Kidney (tissue), 14 donors: ENCODE results near the gene PLXNB3. TPM values are rescaled to one million over a fixed set of nuclear protein-coding genes. Genes with fewer than 3 reads are reported as not detected.
A peak's percentile ranks its signal among the peaks of the same experiment; 100 is the strongest.

Experiments used
- DNase-seq, 5 donors: peaks; one replicate each; pipeline ENCODE4 v3.0.0-alpha.2; 2013 to 2020
- FAIRE-seq: peaks from 2 replicates; lab custom pipeline; 2012; peaks lifted over from hg19 to GRCh38; lab: Jason Lieb, UNC
- H3K27ac ChIP-seq, 2 donors: one replicate each; pipeline ENCODE4 v1.7.0; 2013; ENCODE audit warnings: low read depth in 2 of 2, low read length in 2 of 2, inconsistent platforms in 1 of 2
- H3K27me3 ChIP-seq: one replicate; pipeline ENCODE4 v1.7.1; 2013; ENCODE audit warnings: low read length, inconsistent platforms; ENCODE audit not compliant: control insufficient read depth, insufficient read depth
- H3K36me3 ChIP-seq, 3 donors: one replicate each; pipeline versions ENCODE4 v1.7.0 to v1.7.1; 2013; ENCODE audit warnings: low read length in 3 of 3, control low read depth in 1 of 3, inconsistent platforms in 1 of 3; ENCODE audit not compliant: insufficient read depth in 3 of 3, control insufficient read depth in 2 of 3
- H3K4me1 ChIP-seq, 3 donors: one replicate each; pipeline versions ENCODE4 v1.7.0 to v1.7.1; 2013; ENCODE audit warnings: low read length in 3 of 3, inconsistent platforms in 1 of 3, low read depth in 1 of 3; ENCODE audit not compliant: control insufficient read depth in 2 of 3, insufficient read depth in 2 of 3
- H3K4me3 ChIP-seq, 3 donors: one replicate each; pipeline versions ENCODE4 v1.7.0 to v1.8.1; 2013; ENCODE audit warnings: low read length in 3 of 3, control low read depth in 1 of 3, inconsistent platforms in 1 of 3
- H3K9ac ChIP-seq, 3 donors: one replicate each; pipeline versions ENCODE4 v1.7.0 to v1.7.1; 2013; ENCODE audit warnings: low read length in 3 of 3, control low read depth in 1 of 3, inconsistent platforms in 1 of 3
- H3K9me3 ChIP-seq, 3 donors: one replicate each; pipeline versions ENCODE4 v1.7.0 to v1.7.1; 2013; ENCODE audit warnings: low read length in 3 of 3, control low read depth in 1 of 3, inconsistent platforms in 1 of 3; ENCODE audit not compliant: control insufficient read depth in 2 of 3, insufficient read depth in 1 of 3
- CTCF ChIP-seq: IDR thresholded peaks from 3 replicates; pipeline ENCODE4 v1.5.1; 2012; ENCODE audit warnings: mild to moderate bottlenecking, moderate library complexity, borderline replicate concordance; ENCODE audit not compliant: insufficient read depth; ENCODE audit errors: extremely low read depth
- intact Hi-C: fragments of 100-400 bp; cut with DNase I; formaldehyde crosslinking; loops from one replicate; pipeline ENCODE4 v1.11.1; 2022
- polyA plus RNA-seq: library from polyadenylated mRNA; stranded (reverse); fragments of 350-450 nt; fragmentation: Illumina TruSeq; extraction: RNeasy Lipid Tissue Mini Kit (QIAGEN cat#74804); gene quantifications from one replicate; pipeline ENCODE4 v1.2.3, GENCODE V29; 2014; ENCODE audit warnings: low read depth, low replicate concordance; ENCODE audit not compliant: insufficient read depth
- total RNA-seq: library from RNA; stranded (reverse); fragmentation: NEBNext Ultra II Directional; extraction: Animal tissue kit (Norgen Biotek cat#: 25700); gene quantifications from one replicate; pipeline ENCODE4 v1.2.1, GENCODE V29; 2021
- donor health status: control.
- donor health status: control.
- donor health status: control.
- donor health status: control.
- donor health status: control.
- donor health status: DM: yes; HTN: yes; CAD: no.
- donor health status: Normal renal cell carcinoma (clear cell type).

Gene PLXNB3
- total and polyA plus RNA-seq, 2 donors from 2014 or later: 2.2 to 5.6 TPM

GRCh38 chrX:153769865-153770600 is 6.0 kb downstream of the PLXNB3 start:
- DNase-seq (peak in 1 of 5 donors; percentile 24), FAIRE-seq (no peak)
- H3K4me3 ChIP-seq: no peak overlapping the region
- no peaks in the 10 kb centered on the region for H3K27me3 ChIP-seq
- no peak overlapping the region for H3K27ac ChIP-seq
- H3K4me1 ChIP-seq: no peaks in the 10 kb centered on the region
- H3K36me3 ChIP-seq: no peaks in the 10 kb centered on the region
- H3K9me3 ChIP-seq: no peaks in the 10 kb centered on the region
- intact Hi-C loops: loop anchor here (10.0 kb wide), 1 partner anchor 185 kb away; no protein-coding TSS in a partner anchor
- no peak for TF ChIP-seq CTCF
- H3K9ac ChIP-seq: no peak overlapping the region

GRCh38 chrX:153770601-153771414 is 6.8 kb downstream of the PLXNB3 start:
- DNase-seq: peak in 1 of 5 donors; percentile 25
- FAIRE-seq: no peak
- Histone ChIP-seq H3K36me3 (no peaks in the 10 kb centered on the region), H3K4me3 (no peak overlapping the region), H3K27me3 (no peaks in the 10 kb centered on the region), H3K4me1 (no peaks in the 10 kb centered on the region), H3K27ac (no peak overlapping the region), H3K9me3 (no peaks in the 10 kb centered on the region), H3K9ac (no peak overlapping the region)
- intact Hi-C loops: no loop called here
- no peak for TF ChIP-seq CTCF

GRCh38 chrX:153771415-153772315 is 7.6 kb downstream of the PLXNB3 start:
- no peaks in the 10 kb centered on the region for H3K36me3 ChIP-seq
- H3K9ac ChIP-seq: no peak overlapping the region

More at GRCh38 chrX:153771415-153772315, 7.6 kb downstream of the PLXNB3 start:
- intact Hi-C loops: no loop called here
- no peak for TF ChIP-seq CTCF
- no peak overlapping the region for H3K27ac ChIP-seq
- no peaks in the 10 kb centered on the region for H3K4me1 ChIP-seq
- no peak overlapping the region for H3K4me3 ChIP-seq
- no peaks in the 10 kb centered on the region for H3K9me3 ChIP-seq
- H3K27me3 ChIP-seq: no peaks in the 10 kb centered on the region
- FAIRE-seq (no peak), DNase-seq (peak in 2 of 5 donors; percentile 24 to 71)
